ENCODE measurements around the gene RSPH6A. TPM values are rescaled to one million over a fixed set of nuclear protein-coding genes. Genes with fewer than 3 reads are reported as not detected.

RSPH6A gene
- total and polyA plus RNA-seq, 2 donors (not counting 1 experiment from before 2014, with no cell fraction given), result 0.17 TPM; not detected in 1

DNA sequence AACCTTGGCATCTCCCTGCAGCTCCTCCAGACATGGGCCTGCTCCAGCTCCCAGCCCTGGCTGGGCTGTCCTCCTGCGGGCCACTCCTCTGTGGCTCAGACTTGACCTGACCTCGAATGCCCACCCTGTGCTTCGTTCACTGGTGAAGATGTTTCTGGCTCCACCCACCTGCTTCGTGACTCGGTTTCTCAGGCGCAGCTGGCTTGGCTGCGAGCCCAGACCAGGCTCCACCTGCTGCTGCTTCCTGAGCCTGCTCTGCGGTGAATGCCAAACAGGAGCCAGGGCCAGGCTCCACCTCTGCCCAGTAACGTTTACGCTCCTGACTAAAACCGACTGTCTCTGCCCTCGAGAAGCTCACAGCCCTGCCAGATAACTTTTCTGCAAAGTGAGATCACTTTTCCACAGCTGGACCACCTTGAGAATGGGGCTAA lies 8.9 kb upstream of the RSPH6A start:
- H3K9me3 ChIP-seq (ENCODE audit: control insufficient read depth, insufficient read depth, low read depth, low read length), result no peaks in the 10 kb centered on the region
- no peak overlapping the region for H3K4me3 ChIP-seq (replicated peaks in 1 of 4; ENCODE audit: control extremely low read depth in 1 of 4, insufficient read depth in 1 of 4, low read depth in 3 of 4, low read length in 4 of 4)
- DNase-seq (ENCODE audit: low read depth in 2 of 2), result peak in 1 of 2 donors; percentile 54
- H3K27me3 ChIP-seq (ENCODE audit: control insufficient read depth, insufficient read depth, low read length), result no peaks in the 10 kb centered on the region
- H3K4me2 ChIP-seq (ENCODE audit: extremely low read depth, insufficient read depth, low read length), result no peak overlapping the region
- H3K9ac ChIP-seq (ENCODE audit: insufficient read depth, low read length), result no peak overlapping the region
- H2AFZ ChIP-seq (ENCODE audit: low read length), result no peak overlapping the region
- TF ChIP-seq, protein P1, sequence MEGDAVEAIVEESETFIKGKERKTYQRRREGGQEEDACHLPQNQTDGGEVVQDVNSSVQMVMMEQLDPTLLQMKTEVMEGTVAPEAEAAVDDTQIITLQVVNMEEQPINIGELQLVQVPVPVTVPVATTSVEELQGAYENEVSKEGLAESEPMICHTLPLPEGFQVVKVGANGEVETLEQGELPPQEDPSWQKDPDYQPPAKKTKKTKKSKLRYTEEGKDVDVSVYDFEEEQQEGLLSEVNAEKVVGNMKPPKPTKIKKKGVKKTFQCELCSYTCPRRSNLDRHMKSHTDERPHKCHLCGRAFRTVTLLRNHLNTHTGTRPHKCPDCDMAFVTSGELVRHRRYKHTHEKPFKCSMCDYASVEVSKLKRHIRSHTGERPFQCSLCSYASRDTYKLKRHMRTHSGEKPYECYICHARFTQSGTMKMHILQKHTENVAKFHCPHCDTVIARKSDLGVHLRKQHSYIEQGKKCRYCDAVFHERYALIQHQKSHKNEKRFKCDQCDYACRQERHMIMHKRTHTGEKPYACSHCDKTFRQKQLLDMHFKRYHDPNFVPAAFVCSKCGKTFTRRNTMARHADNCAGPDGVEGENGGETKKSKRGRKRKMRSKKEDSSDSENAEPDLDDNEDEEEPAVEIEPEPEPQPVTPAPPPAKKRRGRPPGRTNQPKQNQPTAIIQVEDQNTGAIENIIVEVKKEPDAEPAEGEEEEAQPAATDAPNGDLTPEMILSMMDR (conservative IDR thresholded peaks at IDR 0.05 in 1 of 2, IDR thresholded peaks at IDR 0.05 in 1 of 2; ENCODE audit: low read depth in 1 of 2, low read length in 2 of 2), result no peak
- TF ChIP-seq EZH2 (IDR thresholded peaks at IDR 0.05; ENCODE audit: low read length, missing control alignments), result no peak
- H3K36me3 ChIP-seq (ENCODE audit: control insufficient read depth, insufficient read depth, low read length), result peaks cover 41% of the 10 kb centered on the region
- H3K79me2 ChIP-seq (ENCODE audit: control insufficient read depth, insufficient read depth, low read length), result no peaks in the 10 kb centered on the region
- H4K20me1 ChIP-seq (ENCODE audit: control insufficient read depth, extremely low read depth, insufficient read depth, low read length), result no peaks in the 10 kb centered on the region
- H3K4me1 ChIP-seq (ENCODE audit: control insufficient read depth, extremely low read depth, insufficient read depth, low read length), result no peaks in the 10 kb centered on the region
- no peak overlapping the region for H3K27ac ChIP-seq (ENCODE audit: insufficient read depth, low read length)

DNA sequence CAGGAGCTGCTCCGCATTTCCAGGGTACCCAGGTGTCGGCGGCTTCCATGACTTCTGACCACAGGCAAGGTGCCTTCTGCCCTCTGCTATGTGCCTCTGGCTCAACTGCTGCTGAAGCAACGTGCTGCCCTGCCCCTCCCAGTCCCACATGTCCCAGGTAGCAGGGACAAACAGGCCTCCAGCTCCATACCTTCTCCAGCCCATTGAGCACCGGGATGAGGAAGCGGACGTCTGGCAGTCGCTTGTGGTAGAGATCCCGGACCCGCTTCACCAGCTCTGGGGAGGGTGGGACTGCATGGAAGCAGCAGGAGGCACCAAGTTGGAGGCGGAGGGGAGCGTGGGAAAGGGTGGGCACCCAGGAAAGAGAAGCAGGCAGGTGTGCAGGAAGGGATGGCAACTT lies 8.1 kb upstream of the RSPH6A start:
- no peak for TF ChIP-seq EZH2 (IDR thresholded peaks at IDR 0.05; ENCODE audit: low read length, missing control alignments)
- TF ChIP-seq, protein P1 (conservative IDR thresholded peaks at IDR 0.05 in 1 of 2, IDR thresholded peaks at IDR 0.05 in 1 of 2; ENCODE audit: low read depth in 1 of 2, low read length in 2 of 2), result no peak
- no peak for DNase-seq (ENCODE audit: low read depth in 2 of 2)

DNA sequence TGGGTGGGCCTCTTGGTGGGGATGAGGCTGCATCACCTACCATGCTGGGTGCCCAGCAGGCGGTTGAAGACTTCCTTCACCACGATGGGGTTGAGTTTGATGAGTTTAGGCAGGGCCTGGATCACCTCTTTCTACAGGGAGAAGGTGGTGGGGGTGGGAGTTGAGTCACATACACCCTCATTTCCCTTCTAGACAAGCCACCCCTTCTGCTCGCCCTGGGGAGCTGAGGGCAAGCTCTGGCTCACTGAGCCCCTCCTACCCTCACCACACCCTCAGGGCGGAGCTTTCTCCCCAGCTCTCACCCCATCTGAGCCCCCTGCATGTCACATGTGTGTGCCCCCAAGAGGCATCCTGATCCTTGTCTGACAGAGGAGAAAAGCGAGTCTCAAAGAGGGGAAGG lies 7.6 kb upstream of the RSPH6A start:
- no peaks in the 10 kb centered on the region for H3K9me3 ChIP-seq (ENCODE audit: control insufficient read depth, insufficient read depth, low read depth, low read length)
- H3K79me2 ChIP-seq (ENCODE audit: control insufficient read depth, insufficient read depth, low read length), result no peaks in the 10 kb centered on the region
- H2AFZ ChIP-seq (ENCODE audit: low read length), result no peak overlapping the region
- H3K27me3 ChIP-seq (ENCODE audit: control insufficient read depth, insufficient read depth, low read length), result no peaks in the 10 kb centered on the region
- no peak overlapping the region for H3K4me3 ChIP-seq (replicated peaks in 1 of 4; ENCODE audit: control extremely low read depth in 1 of 4, insufficient read depth in 1 of 4, low read depth in 3 of 4, low read length in 4 of 4)
- no peak for TF ChIP-seq EZH2 (IDR thresholded peaks at IDR 0.05; ENCODE audit: low read length, missing control alignments)
- DNase-seq (ENCODE audit: low read depth in 2 of 2), result no peak
- no peaks in the 10 kb centered on the region for H3K4me1 ChIP-seq (ENCODE audit: control insufficient read depth, extremely low read depth, insufficient read depth, low read length)
- H4K20me1 ChIP-seq (ENCODE audit: control insufficient read depth, extremely low read depth, insufficient read depth, low read length), result no peaks in the 10 kb centered on the region
- H3K36me3 ChIP-seq (ENCODE audit: control insufficient read depth, insufficient read depth, low read length), result peaks cover 39% of the 10 kb centered on the region
- no peak overlapping the region for H3K27ac ChIP-seq (ENCODE audit: insufficient read depth, low read length)
- H3K4me2 ChIP-seq (ENCODE audit: extremely low read depth, insufficient read depth, low read length), result no peak overlapping the region
- no peak overlapping the region for H3K9ac ChIP-seq (ENCODE audit: insufficient read depth, low read length)

More for the DNA sequence above, 8.1 kb upstream of the RSPH6A start:
- Histone ChIP-seq H3K27me3 (ENCODE audit: control insufficient read depth, insufficient read depth, low read length) (no peaks in the 10 kb centered on the region), H3K27ac (ENCODE audit: insufficient read depth, low read length) (no peak overlapping the region), H2AFZ (ENCODE audit: low read length) (no peak overlapping the region), H3K9ac (ENCODE audit: insufficient read depth, low read length) (no peak overlapping the region), H3K4me3 (replicated peaks in 1 of 4; ENCODE audit: control extremely low read depth in 1 of 4, insufficient read depth in 1 of 4, low read depth in 3 of 4, low read length in 4 of 4) (no peak overlapping the region), H3K79me2 (ENCODE audit: control insufficient read depth, insufficient read depth, low read length) (no peaks in the 10 kb centered on the region), H3K36me3 (ENCODE audit: control insufficient read depth, insufficient read depth, low read length) (peaks cover 36% of the 10 kb centered on the region), H4K20me1 (ENCODE audit: control insufficient read depth, extremely low read depth, insufficient read depth, low read length) (no peaks in the 10 kb centered on the region), H3K4me2 (ENCODE audit: extremely low read depth, insufficient read depth, low read length) (no peak overlapping the region), H3K9me3 (ENCODE audit: control insufficient read depth, insufficient read depth, low read depth, low read length) (no peaks in the 10 kb centered on the region), H3K4me1 (ENCODE audit: control insufficient read depth, extremely low read depth, insufficient read depth, low read length) (no peaks in the 10 kb centered on the region)

Measured in fibroblast of lung (primary cell).